ENCODE data around the gene HIRA. TPM values are rescaled to one million over a fixed set of nuclear protein-coding genes. Genes with fewer than 3 reads are reported as not detected.
A peak's percentile ranks its signal among the peaks of the same experiment; 100 is the strongest.

HIRA gene
- total and polyA plus RNA-seq, 9 of the 15 experiments (the other 6 are each of a cell fraction or from before 2014, with no cell fraction given) = 0.96 to 132 (median 58.4) TPM

DNA sequence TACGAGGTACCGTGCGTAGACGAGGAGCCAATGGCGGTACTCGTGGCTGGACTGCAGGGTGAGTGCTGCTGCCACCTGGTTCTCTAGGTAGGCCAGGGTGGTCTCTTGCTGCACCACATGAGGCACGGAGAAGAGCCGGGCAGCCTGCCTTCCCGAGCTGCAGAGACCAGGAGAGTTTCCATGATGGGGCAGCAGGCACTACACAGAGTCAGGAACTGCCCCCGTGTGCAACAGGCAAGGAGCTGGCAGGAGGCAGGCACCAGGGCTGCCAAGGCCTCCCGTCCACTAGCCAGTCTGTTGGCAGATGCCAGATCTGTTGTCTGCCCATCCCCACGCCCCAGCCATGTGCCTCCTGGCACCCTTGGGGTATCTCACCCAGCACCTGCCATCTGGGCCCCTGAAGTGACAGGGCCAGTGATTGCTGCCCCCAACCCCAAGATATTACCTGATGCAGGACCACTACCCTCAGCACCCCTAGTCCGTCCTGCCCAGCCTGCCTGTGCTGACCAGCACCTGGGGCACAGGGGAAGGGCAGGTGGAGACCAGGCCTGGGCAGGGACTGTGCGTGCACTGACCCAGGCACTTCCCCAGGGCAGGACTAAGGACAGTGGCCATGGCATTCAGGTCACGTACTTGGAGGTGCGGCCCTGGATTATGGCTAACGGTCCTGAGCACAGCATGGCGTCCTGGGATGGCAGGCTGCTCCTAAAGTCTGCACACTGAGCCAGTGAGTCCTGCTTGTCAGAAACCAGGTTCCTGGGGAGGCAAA is 78.0 kb downstream of the HIRA start (continued):
- TF ChIP-seq, protein P1, sequence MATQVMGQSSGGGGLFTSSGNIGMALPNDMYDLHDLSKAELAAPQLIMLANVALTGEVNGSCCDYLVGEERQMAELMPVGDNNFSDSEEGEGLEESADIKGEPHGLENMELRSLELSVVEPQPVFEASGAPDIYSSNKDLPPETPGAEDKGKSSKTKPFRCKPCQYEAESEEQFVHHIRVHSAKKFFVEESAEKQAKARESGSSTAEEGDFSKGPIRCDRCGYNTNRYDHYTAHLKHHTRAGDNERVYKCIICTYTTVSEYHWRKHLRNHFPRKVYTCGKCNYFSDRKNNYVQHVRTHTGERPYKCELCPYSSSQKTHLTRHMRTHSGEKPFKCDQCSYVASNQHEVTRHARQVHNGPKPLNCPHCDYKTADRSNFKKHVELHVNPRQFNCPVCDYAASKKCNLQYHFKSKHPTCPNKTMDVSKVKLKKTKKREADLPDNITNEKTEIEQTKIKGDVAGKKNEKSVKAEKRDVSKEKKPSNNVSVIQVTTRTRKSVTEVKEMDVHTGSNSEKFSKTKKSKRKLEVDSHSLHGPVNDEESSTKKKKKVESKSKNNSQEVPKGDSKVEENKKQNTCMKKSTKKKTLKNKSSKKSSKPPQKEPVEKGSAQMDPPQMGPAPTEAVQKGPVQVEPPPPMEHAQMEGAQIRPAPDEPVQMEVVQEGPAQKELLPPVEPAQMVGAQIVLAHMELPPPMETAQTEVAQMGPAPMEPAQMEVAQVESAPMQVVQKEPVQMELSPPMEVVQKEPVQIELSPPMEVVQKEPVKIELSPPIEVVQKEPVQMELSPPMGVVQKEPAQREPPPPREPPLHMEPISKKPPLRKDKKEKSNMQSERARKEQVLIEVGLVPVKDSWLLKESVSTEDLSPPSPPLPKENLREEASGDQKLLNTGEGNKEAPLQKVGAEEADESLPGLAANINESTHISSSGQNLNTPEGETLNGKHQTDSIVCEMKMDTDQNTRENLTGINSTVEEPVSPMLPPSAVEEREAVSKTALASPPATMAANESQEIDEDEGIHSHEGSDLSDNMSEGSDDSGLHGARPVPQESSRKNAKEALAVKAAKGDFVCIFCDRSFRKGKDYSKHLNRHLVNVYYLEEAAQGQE (IDR thresholded peaks at IDR 0.05; ENCODE audit: borderline replicate concordance) = no peak
- TF ChIP-seq, protein P1 (CRISPR knock-in tag; IDR thresholded peaks at IDR 0.05; ENCODE audit: low read depth) = 0 out of 2 replicates have a peak, but pooled peaks have one; percentile 52
- no peak for TF ChIP-seq NFYB (IDR thresholded peaks at IDR 0.05; ENCODE audit: extremely low read depth, insufficient read length)
- TF ChIP-seq ZBTB43 (CRISPR knock-in tag; IDR thresholded peaks at IDR 0.05) = no peak
- no peak for TF ChIP-seq BCL6 (CRISPR knock-in tag; IDR thresholded peaks at IDR 0.05)
- TF ChIP-seq HMGN3 (IDR thresholded peaks at IDR 0.05; ENCODE audit: borderline replicate concordance, extremely low read depth, insufficient read length, low read depth, low read length) = peak; percentile 55
- peak; percentile 66 for TF ChIP-seq RBM22 (IDR thresholded peaks at IDR 0.05; ENCODE audit: low read depth, low read length, poor library complexity, severe bottlenecking)
- TF ChIP-seq GATA2 (CRISPR knock-in tag; IDR thresholded peaks at IDR 0.05) = 0 out of 2 replicates have a peak, but pooled peaks have one; percentile 7
